NOMO-1 treated with DMSO at 0.1 percent for 48 hours (cell line): ENCODE measurements around the gene PDK1.
"Not testable (repeated sequence)": the region's sequence is repeated elsewhere in the genome, so short reads cannot be mapped to it uniquely, and the experiment has no call there.

Experiments used
- DNase-seq: peaks from one replicate; lab custom pipeline; 2025; ENCODE audit not compliant: unreplicated experiment; lab: John Stamatoyannopoulos, UW

The PDK1 gene

GRCh38 chr2:172551271-172551670, 4.6 kb upstream of the PDK1 start:
- DNase-seq, result no peak

GRCh38 chr2:172552547-172553291, 3.2 kb upstream of the PDK1 start:
- no peak for DNase-seq

- no peak for DNase-seq
Observed at GRCh38 chr2:172554352-172555271, 1.3 kb upstream of the PDK1 start.

GRCh38 chr2:172555272-172555521, 693 bp upstream of the PDK1 start:
- DNase-seq, result no peak

- DNase-seq, result peak; percentile 51
Observed at GRCh38 chr2:172556284-172557033, 569 bp downstream of the PDK1 start.

GRCh38 chr2:172558372-172558771, 2.5 kb downstream of the PDK1 start:
- no peak for DNase-seq

GRCh38 chr2:172560721-172561120, 4.8 kb downstream of the PDK1 start:
- no peak for DNase-seq

GRCh38 chr2:172561270-172561669, 5.4 kb downstream of the PDK1 start:
- DNase-seq, result no peak

- DNase-seq, result no peak
Observed at GRCh38 chr2:172562298-172562697, 6.4 kb downstream of the PDK1 start.

- DNase-seq, result no peak
Observed at GRCh38 chr2:172564376-172564775, 8.5 kb downstream of the PDK1 start.

- no peak for DNase-seq
Observed at GRCh38 chr2:172571245-172571644, 15.4 kb downstream of the PDK1 start.

GRCh38 chr2:172572981-172573380, 17.1 kb downstream of the PDK1 start:
- DNase-seq, result no peak

- no peak for DNase-seq
Observed at GRCh38 chr2:172574965-172575364, 19.1 kb downstream of the PDK1 start.

- no peak for DNase-seq
Observed at GRCh38 chr2:172578054-172578453, 22.2 kb downstream of the PDK1 start.

- DNase-seq, result no peak
Observed at GRCh38 chr2:172578860-172579512, 23.1 kb downstream of the PDK1 start.

GRCh38 chr2:172580544-172580943, 24.7 kb downstream of the PDK1 start:
- DNase-seq, result no peak

GRCh38 chr2:172582656-172583055, 26.8 kb downstream of the PDK1 start:
- no peak for DNase-seq

GRCh38 chr2:172586245-172586891, 30.5 kb downstream of the PDK1 start:
- DNase-seq, result no peak

- not testable (repeated sequence) for DNase-seq
Observed at GRCh38 chr2:172587231-172587630, 31.3 kb downstream of the PDK1 start.

- no peak for DNase-seq
Observed at GRCh38 chr2:172588931-172589330, 33.0 kb downstream of the PDK1 start.

- not testable (repeated sequence) for DNase-seq
Observed at GRCh38 chr2:172591386-172591785, 35.5 kb downstream of the PDK1 start.
